ENCODE results near the gene COASY. TPM values are rescaled to one million over a fixed set of nuclear protein-coding genes. Genes with fewer than 3 reads are reported as not detected.
"Not testable (repeated sequence)": the region's sequence is repeated elsewhere in the genome, so short reads cannot be mapped to it uniquely, and the experiment has no call there.

The COASY gene
- total RNA-seq, 1 donor from 2014 or later: 9.1 TPM

GRCh38 chr17:42552736-42553135 is 9.2 kb upstream of the COASY start, which contains the start of gene HSD17B1:
Gene HSD17B1 (plus strand): TSS chr17:42552923. CDS start chr17:42552934, 11 bp downstream.
- DNase-seq (ENCODE audit: low read depth in 2 of 2): not testable (repeated sequence)

- DNase-seq (ENCODE audit: low read depth in 2 of 2): peak in 1 of 2 donors; percentile 25
These were observed 8.7 kb upstream of the COASY start for GRCh38 chr17:42553161-42553818.

GRCh38 chr17:42553866-42554249 is 8.1 kb upstream of the COASY start:
- peak in 1 of 2 donors; percentile 29 for DNase-seq (ENCODE audit: low read depth in 2 of 2)

- DNase-seq (ENCODE audit: low read depth in 2 of 2): peak; percentile 73 to 90
These were observed 7.5 kb upstream of the COASY start for GRCh38 chr17:42554250-42555121.

- DNase-seq (ENCODE audit: low read depth in 2 of 2): no peak
These were observed 6.8 kb upstream of the COASY start for GRCh38 chr17:42555122-42555622.

- DNase-seq (ENCODE audit: low read depth in 2 of 2): not testable (repeated sequence)
These were observed 5.9 kb upstream of the COASY start for GRCh38 chr17:42555961-42556617.

GRCh38 chr17:42559075-42559474 is 2.9 kb upstream of the COASY start:
- DNase-seq (ENCODE audit: low read depth in 2 of 2): no peak

GRCh38 chr17:42560246-42560645 is 1.7 kb upstream of the COASY start:
- no peak for DNase-seq (ENCODE audit: low read depth in 2 of 2)

- DNase-seq (ENCODE audit: low read depth in 2 of 2): peak in 1 of 2 donors; percentile 34
These were observed 617 bp downstream of the COASY start for GRCh38 chr17:42562388-42563142.

GRCh38 chr17:42563143-42563509 is 1.2 kb downstream of the COASY start:
- no peak for DNase-seq (ENCODE audit: low read depth in 2 of 2)

GRCh38 chr17:42563543-42563942 is 1.6 kb downstream of the COASY start:
- peak in 1 of 2 donors; percentile 29 for DNase-seq (ENCODE audit: low read depth in 2 of 2)

GRCh38 chr17:42563950-42564349 is 2.0 kb downstream of the COASY start:
- no peak for DNase-seq (ENCODE audit: low read depth in 2 of 2)

GRCh38 chr17:42564815-42565522 is 3.0 kb downstream of the COASY start:
- DNase-seq (ENCODE audit: low read depth in 2 of 2): no peak

- DNase-seq (ENCODE audit: low read depth in 2 of 2): no peak
These were observed 3.7 kb downstream of the COASY start for GRCh38 chr17:42565523-42566214.

- no peak for DNase-seq (ENCODE audit: low read depth in 2 of 2)
These were observed 4.4 kb downstream of the COASY start for GRCh38 chr17:42566215-42566882.

GRCh38 chr17:42566883-42567573 is 5.1 kb downstream of the COASY start, which contains the start of gene MLX:
Gene MLX (plus strand): TSS chr17:42567100. CDS start chr17:42567125, 25 bp downstream.
- DNase-seq (ENCODE audit: low read depth in 2 of 2): peak; percentile 65 to 90

- no peak for DNase-seq (ENCODE audit: low read depth in 2 of 2)
These were observed 6.6 kb downstream of the COASY start for GRCh38 chr17:42568341-42569111.

Measured in dermis microvascular lymphatic vessel endothelial cell (primary cell).